ENCODE measurements around the gene BTBD9.

The BTBD9 gene

DNA sequence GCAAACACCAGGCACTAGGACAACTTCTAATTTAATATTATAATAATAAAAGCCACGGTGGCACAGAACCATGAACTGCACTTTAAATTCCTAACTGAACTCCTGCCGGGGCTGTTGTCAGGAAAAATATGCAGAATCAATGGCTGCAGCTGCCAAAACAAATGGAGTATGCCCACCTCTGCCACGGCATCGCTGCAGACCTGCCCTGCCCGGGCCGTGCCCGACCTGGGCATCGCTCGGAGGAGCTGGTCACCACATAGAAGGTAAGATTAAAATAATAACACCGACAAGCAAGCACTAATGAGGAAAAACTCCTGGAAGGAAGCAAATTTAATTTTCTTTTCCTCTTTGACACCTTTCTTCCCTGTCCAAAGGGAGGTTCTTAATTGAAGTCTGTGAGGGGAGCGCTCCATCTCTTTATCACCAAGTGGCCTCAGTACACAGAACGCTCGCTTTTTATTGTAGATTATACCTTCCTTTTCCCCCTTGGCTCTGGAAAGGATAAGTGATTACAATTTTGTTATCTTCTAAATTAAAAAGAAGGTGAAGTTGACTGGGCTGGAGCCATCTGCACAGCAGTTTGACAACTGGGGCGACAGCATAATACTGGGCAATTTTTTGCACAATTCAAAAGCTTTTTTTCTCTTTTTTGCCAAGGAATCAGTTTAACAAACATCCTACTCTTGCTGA, 468.9 kb downstream of the BTBD9 start:
- DNase-seq = no peak

DNA sequence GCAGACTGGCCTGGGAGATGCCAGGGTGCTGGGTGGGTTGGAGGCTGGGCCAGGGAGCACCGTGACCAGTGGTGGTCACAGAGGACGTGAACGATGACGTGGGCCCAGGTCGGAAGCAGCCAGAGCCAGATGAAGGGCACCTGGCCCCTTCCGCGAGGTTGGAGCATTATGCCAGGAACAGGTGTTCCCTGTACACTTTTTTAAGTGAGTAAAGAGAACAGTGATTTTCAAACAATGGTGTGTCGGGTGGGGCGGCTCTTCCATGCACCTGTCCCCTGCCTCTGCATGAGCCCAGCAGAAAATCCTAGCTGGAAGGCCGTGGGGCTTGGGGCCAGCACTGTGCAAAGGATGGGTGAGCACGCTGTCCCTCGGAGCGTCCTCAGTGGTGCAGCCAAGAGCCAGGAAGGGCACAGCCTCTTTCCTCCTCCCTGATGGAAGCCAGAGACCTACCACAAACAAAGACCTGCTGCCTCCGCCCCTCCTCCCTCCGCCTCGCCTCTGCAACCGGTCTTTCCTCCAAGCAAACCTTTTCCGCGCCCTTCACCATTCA, 469.7 kb downstream of the BTBD9 start:
- no peak for DNase-seq

DNA sequence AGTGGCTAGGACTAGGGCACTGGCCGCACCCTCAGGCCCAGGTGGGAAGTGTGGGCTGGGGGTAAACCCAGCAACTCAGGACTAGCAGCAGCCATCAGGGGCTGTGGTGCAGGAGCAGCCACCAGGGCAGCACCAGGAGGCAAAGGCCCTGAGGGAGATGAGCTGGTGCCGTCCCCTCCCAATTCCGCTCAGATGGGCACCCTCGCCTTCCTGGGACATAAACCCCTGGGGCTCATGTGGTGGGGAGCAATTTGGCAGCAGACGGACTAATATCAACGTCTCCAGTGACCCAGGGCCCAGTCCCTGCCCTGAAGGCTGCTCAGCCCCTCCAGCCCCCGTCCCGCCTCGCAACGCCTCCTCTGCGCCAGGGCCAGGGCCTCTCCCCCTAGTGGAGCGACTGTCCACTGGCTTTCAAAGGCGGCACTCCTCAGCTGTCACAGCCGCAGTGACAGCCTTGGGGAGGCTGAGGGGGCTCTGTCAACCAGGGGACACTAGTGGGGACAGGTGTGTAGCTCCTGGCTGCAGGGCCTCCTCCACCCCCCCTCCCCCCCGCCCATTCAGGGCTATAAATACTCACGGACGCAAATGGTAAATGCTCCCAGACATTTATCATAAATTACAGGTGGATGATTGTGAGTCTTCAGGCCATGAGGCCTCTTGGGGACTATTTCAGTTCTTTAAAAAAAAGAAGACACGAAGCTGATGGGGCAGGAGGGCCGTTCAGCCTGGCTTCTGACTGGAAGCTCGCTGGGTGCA, 470.3 kb downstream of the BTBD9 start:
- no peak for DNase-seq

DNA sequence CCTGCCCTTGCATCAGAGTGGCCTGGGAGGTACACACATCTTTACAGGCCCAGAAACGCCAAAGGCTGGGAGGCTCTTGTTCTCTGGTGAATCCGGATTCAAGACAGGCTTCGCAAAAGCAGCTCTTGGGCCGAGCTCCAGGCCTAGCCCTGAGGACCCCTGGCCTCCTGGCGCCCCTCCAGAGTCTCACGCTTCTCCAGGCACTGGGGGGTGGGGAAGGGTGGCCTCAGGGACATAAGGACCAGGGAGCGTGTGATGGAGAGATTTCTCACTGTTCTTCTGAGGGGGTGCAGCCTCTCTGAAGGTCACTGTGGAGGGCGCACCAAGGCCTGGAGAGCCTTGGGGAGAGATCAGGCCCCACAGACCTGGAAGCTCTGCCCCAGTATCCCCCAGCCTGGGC, 471.0 kb downstream of the BTBD9 start:
- no peak for DNase-seq

DNA sequence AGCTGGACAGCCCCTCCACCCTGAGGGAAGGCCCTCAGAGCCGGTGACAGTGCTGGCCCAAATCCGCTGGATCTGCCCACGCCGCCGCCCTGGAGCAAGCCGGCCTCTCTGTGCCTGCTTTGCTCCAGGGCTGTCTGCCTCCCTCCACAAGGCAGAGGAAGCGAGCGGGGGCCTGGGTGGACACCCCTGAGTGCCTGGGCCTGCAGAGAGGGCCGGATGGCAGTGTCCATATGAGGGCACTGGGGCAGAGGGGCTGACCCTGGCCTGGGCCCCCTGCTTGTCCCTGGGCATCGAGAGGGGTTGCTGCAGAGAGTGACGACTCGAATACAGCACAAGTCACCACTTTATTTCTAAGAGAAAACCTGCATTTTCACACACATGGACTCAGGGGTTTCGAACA, 471.6 kb downstream of the BTBD9 start:
- no peak for DNase-seq

DNA sequence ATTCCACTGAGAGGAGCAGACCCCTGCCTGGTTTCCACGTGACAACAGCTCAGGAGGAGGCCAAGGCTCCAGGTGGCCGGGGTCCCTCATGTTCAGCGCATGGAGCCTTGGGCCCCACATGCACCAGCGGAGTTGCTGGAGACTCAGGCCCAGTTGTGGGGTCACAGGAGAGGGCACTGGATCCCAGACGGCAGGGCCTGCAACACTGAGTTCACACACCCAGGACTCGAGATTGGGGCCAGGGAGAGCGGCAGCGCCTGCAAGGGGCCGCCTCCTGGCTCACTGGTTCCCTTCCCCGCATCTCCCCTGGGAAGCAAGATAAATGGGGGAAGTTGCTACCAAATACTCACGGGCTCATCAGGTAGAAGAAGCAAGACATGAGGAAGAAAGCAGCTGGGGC, 472.1 kb downstream of the BTBD9 start:
- no peak for DNase-seq

DNA sequence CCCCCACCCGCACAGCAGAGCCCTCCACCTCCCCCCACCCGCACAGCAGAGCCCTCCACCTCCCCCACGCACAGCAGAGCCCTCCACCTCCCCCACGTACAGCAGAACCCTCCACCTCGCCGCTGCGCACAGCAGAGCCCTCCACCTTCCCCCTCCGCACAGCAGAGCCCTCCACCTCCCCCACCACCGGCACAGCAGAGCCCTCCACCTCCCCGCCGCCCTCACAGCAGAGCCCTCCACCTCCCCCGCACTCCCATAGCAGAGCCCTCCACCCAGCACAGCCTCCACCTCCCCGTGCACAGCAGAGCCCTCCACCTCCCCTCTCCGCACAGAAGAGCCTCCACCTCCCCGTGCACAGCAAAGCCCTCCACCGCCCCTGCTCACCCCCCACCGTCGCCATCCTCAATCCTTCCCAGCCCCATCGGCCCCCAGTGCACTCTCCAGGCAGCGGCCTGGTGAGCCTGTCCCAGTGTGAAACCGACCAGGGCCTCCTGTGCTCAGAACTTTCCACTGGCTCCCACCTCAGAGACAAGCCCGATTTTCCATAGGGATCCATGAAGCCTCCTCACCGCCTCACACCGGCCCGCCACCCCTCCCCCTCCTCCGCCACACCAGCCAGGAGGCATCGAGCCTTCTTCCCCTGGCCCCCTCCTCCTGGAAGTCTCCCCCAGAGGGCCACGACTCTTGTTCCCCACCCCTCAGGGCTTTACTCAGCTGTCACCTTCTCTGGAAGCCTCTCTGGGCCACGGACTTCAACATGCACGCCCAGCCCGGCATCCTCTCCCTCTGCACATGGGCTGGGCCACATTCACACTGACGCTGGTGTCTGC, 473.1 kb downstream of the BTBD9 start:
- DNase-seq = no peak

DNA sequence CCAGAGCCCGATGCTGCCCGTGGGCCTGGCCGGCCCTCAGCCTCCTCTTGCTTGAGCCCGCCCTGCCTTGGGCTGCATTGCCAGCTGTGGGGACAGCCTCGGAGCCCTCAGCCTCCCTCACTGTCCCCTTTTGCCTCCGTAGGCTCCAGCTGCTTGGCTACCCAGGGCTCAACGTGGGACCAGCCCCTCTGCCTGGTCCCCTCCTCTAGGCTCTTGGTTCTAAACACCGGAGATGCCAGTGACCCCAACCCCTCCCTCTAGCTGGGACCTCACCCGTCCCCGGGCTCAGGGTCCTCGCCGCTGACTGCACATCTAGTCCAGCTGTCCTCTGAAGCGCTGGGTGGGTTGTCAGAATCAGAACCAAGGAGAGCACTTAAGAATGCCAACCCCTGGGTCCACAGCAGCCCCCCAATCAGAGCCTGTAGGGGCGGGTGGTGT, 475.0 kb downstream of the BTBD9 start:
- no peak for DNase-seq

DNA sequence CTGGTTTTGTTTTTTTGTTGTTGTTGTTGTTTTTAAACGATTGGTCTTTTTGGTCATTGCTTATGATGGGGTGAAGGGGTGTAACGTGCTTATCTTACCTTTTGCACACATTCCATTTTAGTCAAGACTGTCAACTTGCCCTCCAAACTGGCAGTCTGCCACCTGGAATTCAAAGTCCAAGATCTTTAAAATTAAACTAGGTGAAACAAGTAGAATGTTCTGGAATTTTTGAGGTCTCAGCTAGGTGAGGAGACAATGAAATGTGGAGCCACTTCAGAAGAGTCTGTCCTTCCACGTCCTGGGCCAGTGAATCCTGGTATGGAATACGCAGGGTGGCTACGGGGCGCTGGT, 475.6 kb downstream of the BTBD9 start:
- no peak for DNase-seq

DNA sequence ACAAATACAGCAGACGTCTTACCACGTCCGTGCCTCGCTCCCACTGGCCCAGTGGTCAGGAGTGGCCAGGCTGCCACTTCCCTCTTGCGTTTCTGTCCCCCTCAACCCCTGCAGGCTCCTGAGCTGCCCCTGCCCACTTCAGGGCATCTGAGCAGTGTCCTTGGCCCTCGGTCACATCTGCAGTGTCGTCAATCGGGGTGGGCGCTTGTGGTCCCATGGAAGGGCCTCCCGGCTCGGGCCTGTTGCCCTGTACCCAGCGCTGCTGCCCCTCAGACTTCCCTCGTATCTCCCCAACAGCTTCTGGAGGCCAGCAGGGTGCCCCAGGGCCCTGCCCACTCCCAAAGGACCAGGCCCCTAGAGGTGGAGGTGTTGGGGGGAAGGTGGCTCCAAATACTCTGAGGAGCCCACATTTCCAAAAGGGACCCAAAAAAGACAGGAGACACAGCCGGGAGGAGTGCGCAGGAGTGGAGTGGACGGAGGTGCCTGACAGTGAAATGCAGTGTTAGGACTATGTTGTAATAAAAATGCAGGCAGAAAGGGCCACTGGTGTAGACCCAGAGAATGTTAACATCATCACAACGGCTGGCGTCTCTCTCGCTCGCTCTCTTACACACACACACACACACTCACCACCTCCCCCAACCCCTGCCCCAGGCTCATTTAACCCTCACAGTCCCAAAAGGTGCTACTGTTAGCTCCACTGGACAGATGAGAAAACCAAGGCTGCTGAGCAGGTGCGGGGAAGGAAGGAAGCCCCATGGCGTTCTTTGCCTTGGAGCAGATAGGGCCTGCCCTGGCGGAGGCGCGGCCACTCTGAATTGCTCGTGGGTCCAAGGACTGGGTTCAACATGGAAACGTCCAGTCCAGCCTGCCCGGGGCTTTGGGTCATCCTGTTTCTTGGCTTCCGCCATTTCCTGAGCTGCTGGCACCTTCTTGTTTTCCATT, 476.3 kb downstream of the BTBD9 start:
- no peak for DNase-seq

DNA sequence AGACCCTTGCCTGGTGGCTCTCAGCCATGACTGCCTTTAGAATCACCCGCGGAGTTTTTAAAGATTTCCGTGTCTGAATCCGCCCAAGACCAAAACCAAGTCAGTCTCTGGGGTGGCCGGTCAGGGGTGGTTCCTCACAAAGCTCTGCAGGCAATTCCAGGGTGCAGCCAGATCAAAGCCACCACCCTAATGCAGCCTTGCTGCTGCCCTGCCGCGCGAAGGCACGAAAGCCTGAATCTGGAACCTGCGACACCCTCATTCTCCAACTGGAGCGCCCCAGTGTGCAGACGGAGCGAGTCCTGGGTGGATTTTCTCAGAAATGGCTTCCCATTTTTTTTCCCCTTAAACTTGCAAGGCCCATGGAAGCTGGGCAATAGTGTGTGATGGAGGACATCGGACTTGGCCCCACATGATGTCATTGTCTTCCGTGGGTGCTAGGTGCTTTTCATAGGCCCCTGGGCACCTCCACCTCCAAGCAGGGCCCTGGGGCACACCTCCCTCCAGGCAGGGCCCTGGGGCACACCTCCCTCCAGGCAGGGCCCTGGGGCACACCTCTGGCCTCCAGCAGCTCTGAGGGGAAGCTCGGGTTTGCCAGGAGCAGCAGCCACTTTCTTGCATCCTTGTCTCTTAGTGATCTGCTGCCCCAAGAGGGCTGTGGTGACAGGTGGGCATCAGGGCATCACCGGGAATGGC, 477.1 kb downstream of the BTBD9 start:
- DNase-seq = no peak

DNA sequence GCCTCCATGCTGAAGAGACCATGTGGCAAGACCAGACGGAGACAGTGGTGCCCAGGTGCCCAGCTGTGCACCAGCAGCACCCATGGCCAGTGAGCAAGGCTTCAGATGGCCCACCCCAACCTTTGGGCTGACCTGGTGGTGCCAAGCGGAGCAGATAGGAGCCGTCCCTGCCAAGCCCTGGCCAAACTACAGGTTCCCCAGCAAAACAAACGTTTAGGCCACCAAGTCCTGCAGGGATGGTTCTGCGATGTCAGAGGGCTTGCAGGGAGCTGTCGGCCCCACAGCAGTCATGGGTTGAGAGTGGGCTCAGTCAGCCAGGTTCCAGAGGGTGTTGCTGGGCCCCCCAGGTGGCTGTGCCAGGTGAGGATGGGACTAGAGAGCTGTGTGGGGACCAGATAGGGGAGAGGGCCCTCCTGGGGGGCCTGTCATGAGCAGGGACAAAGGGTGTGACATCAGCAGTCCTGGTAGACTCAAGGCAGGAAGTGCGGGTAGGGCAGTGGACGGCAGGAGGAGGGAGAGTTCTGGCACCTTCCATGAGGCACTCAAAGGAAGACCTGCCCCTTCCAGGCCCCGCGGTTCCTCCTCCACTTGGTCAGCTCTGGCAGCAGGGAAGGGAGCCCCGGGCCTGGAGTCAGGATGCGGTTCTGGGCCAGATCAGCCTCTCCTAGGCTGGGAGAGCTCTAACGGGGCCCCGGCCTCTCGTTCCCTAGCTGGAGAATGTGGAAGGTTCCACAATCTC, 477.8 kb downstream of the BTBD9 start:
- DNase-seq = no peak

DNA sequence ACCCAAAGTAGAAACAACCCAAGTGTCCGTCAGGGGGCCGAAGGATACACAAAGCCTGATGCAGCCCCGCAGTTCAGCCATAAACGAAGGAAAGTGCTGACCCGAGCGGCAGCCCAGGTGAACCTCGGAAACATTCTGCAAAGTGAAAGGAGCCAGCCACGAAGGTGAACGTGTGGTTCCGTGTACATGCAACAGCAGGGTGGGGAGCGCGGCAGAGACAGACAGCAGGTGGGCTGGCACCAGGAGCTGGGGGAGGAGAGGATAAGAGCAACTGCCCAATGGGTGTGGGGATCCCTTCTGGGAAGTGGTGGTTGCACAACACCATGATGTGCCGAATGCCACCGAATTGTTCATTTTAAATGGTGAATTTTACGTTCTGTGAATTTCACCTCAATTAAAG, 478.4 kb downstream of the BTBD9 start:
- DNase-seq = no peak

DNA sequence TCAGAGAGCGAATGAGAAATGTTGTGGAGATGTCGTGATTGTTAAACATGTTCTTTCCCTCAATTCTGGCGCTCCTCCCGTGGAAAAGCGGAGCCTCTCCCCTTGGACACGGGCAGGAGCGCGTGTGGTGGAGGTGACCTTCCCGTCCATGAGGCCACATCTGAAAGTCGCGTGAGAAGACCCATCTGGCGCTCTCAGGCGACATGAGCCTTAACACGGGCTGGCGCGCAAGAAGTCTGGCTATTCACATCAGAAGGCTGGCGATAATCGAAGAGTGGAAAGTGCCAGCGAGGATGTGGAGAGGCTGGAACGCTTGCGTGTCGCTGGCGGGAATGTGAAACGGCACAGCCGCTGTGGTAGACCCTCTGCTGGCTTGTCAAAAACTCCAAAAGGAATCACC, 478.9 kb downstream of the BTBD9 start:
- DNase-seq = no peak

DNA sequence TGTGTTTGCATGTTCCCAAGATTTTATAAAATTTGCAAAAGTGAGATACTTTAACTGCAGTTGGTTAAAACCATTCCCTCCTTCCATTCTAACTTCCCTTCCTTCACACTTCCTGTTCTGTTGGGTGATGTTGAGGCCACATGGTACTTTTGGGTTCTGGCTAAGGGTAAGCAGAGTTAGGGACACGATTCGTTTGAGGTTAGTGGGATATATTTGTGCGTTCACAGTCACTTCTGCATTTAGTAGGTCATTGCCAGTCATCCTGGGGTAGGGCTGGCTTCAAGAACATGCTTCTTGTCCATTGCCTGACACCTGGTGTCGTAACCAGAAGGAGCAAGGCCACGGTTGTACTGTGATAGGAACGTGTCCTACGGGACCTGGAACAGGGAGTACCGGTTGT, 480.1 kb downstream of the BTBD9 start:
- DNase-seq = no peak

DNA sequence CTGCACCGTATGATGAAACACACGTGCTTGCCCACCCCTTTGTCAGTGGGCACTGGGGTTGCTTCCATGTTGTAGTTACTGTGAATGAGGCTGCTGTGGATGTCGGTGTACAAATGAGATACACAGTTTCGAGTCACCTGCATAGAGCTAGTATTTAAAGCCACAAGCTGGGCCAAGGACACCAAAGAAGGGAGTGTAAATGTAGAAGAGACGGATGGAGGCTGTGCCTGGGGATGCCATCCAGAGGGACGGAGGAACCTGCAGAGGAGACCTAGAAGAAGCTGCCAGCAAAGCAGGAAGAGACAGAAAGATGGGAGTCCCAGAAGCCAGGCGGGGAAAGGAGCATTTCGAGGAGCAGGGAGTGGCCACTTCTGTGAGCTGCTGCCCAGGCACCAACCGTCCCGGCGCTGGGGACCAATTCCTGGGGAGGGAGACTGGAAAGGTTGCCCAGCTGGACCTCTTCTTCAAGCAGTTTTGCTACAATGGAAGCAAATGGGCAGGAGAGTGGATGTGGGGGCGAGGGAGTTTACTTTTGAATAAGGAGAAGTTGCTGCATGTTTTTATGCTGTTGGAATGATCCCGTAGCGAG, 480.9 kb downstream of the BTBD9 start:
- no peak for DNase-seq

DNA sequence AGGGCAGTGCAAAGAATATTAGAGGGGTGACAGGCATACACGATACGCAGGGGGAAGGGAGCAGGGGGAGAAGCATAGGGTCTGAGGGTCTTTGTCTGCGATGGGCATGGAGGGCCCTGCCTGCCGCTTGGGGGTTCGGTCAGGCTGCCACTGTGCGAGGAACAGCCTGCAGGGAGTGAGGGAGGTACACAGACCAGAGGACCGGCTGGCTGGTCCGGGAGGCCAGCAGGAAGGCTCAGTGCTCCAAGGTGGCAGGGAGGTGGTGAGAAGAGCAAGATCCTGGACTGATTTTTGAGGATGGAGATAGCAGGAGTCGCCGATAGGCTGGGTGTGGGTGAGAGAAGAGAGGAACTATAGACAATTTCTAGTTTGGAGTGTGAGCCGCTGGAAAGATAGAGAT, 481.8 kb downstream of the BTBD9 start:
- DNase-seq = no peak

DNA sequence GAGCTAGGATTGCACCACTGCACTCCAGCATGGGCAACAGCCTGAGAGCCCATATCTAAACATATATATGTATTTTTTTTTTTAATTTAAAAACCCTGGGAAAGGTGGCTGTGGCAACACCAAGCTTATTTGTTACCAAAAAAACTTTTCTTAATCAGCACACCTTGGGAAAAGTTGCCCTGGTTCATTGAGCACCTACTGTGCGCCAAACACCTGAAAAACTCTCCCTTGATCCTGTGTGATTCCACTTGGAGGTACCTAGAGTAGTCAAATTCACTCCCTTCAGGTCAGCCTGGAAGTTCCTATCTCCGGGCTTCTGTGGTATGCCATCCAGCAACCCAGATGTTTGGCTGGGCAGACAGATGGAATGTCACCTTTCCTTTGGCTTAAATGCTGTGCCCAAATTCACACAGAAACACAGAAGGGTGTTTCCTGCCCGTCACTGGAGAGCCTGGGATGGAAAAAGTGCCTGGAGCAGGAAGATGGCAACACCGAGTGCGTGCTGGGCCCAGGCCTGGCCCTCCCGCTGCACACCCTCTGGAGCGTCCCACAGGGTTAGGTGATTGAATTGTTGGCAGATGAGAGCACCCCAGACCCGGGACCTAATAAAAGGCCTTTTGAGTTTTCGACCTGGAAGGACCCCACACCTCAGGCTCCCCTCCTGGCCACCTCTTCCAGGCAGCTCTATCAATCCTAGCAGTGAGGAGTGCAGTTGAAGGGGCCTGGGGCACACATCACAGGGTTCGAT, 482.7 kb downstream of the BTBD9 start:
- DNase-seq = no peak

DNA sequence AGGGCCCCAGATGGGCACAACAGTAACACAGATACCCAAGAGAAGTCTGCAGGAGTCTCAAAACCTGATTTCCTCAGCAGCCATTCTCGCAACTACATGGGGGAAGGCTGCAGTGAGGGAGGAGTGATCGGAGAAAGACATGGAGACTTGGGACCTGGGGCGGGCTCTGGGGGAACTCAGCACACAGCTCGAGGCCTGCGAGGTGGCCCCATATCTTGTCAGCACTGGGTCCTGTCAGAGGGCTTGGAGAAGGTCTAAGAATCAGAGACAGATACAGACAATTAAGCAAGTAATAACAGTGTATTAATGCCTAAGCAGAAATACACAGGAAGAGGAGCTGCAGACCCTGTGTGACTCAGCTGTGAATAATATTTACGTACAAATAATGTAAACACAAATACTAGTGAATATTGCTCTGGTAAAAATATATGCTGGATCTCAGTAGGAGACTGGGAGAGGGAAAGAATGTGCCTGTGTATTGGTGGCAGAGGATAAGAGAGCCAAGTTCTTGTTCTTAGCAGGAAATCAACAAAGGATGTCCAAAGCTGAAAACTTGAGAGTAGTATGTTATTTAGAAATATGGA, 484.0 kb downstream of the BTBD9 start:
- DNase-seq = no peak

DNA sequence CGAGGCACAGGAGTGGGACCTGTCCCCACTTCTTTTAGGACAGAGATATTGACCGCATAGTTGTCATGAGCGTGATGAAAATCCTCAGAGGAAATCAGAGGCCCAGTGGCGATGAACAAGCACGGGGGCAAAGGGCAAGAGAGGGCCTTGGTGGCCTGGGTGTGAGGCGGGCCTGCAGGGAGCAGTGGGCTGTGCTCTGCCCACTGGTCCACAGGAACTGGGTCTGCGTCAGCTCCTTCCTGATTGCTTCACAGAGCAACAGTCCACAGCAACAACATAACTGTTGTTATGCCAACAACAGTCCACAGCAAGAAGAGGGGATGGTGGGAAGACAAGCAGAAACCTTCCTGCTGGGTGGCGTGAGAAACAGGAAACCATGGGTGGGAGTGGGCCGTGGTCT, 484.6 kb downstream of the BTBD9 start:
- no peak for DNase-seq

Data from fibroblast of upper back skin (primary cell).